ENCODE data around the gene COX7B2.
A peak's percentile ranks its signal among the peaks of the same experiment; 100 is the strongest.

The COX7B2 gene

DNA sequence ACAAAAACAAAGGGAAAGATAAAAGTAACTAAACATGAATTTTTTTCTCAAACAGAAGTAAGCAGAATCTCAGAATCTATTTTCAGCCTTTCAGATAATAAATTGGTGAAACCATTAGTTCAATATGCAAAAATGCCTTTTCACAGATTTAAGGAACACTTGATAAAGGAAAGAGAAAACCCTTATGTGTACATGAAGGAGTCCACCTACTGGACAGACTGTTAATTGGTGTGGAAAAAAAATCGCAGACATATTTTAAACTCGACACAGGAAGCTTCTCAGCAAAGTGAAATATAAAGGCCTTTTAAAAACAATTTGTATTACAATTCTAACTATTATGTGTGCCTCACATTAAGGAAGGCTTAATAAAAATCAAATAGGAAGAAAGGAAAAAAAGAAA is 22.3 kb downstream of the COX7B2 start:
- no peak for DNase-seq

DNA sequence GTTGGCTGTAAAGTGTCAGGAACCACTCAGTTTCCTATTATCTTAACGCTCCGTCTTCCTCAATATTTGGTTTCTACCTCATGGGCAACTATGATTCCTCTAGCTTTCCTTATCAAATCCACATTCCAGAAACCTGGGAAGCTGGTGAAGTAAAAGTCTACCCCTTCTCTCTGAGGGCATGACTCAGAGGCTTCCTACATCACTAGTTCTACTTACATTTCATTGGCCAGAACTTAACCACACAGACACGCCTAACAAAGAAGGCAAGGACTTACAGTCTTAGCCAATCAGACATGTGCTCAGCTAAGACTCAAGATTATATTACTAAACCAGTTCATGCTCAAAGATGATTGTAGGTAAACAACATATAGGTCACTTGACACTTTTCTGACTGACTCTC is 30.4 kb downstream of the COX7B2 start:
- no peak for DNase-seq

DNA sequence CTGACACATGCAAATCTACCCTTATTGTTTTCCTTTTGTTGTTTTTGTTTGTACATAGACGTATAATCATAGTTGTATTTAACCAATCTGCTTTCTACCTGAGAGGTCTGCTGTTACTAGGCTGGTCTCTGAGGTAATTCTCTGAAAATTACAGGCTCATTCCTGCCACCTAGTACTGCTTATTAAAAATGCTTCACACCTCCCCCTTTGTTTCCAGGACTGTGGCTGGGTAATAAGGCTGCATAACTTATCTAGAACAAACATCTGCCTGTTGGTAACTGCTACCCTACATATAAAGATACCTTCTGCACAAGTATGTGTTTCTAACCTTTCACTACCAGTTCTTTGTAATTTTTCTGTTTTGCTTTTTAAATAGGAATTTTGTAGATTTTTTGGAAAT is 34.2 kb downstream of the COX7B2 start:
- no peak for DNase-seq

DNA sequence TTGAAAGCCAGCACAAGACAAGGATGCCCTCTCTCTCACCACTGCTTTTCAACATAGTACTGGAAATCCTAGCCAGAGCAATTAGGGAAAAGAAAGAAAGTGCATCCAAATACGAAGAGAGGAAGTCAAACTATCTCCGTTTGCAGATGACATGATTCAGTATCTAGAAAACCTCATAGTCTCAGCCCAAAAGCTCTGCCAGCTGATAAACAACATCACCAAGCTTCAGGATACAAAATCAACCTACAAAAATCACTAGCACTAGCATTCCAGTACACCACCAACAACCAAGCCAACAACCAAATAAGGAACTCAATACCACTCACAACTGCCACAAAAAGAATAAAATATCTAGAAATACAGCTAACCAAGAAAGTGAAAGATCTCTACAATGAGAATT is 38.6 kb downstream of the COX7B2 start:
- no peak for DNase-seq

DNA sequence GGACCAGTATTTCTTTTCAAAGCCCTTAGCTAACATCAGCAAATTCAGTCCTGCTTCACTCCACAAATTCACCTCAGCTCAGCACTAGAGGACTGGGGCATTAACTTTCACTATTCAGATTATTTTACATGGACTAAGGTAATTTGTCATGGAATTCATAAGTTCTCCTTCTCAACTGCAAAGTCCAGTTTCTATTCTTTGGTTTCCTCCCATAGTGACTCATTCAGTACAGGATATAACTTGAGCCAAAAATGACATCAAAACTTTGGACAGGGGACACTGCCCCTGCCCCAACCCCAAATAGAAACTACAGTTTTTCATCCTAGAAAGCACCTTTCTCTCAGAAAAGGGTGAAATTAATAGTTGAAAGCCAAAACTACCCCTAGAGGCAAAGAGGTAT is 52.7 kb downstream of the COX7B2 start:
- DNase-seq = no peak

DNA sequence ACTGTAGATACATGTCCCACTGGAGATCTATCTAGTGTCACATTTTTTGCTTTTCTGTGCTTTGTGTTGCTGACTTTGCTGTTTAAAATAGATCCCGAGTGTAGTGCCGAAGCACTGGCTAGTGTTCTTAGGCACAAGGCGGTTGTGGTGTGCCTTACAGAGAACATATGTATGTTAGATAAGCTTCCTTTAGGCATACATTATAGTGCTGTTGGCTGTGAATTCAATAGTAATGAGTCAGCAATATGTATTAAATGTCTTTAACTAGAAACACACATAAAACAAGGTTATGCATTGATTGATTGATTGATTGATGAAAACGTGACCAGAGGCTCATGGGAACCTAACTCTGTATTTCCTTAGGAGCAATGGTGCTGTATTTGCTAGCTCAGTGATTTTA is 56.2 kb downstream of the COX7B2 start:
- no peak for DNase-seq

DNA sequence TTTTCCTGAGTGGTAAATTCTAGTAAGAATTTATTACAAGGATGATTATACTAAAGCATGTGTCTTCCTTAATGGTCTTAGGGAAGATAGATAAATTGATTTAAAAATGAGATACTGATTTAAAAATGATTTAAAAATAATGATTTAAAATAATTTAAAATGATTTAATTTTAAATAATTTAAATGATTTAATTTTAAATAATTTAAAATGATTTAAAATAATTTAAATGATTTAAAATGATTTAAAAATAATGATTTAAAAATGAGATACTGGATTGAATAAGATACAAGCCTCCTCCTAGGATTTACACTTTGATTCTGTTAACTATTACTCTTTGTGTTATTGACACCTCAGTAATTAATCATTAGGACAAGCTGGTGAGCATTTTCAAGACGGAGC is 59.0 kb downstream of the COX7B2 start:
- no peak for DNase-seq

DNA sequence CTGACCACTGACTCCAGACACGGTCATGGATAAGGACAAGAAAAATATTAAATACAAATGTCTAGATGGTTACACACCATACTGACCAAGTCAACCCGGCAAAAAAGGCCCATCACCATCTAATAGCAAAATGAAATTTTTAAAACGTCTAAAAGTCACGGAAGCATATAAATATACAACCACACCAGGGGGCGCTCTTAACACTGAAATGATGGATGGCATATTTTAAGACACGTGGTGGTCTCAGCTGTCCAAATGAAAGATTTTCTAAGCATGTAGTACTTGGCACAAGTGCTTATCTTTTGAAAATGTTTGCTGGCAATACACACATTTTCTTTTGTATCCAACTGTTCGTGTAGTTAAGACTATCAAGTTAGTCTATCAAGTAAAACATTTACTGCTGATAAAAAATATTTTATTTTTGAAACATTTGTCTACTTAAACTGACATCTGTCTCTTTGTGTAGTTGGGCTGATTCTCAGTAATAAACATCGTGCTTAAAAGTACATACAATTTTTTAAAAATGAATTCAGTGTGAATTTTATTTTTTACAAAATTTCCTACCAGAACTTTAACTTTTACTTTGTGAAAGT is 64.6 kb downstream of the COX7B2 start:
- peak; percentile 49 for DNase-seq

DNA sequence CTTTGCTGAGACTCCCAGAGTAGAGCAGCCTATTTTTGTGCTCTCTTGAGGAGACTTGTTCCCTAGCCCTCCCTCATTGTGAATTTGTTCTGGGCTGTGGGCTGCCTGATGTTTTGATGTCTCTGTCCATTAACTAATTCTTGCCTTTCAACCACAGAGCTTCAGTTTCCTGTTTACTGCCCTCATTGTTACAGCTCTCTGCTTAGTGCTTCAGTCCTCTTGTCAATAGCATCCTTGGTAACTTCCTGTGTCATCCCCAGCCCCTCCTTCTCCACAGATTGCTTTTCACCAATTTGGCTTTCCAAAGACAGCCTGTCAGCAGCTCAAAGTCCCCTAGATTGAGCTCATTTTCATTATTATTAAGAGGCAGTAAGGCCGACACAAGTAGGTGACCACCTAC is 69.9 kb downstream of the COX7B2 start:
- DNase-seq = no peak

DNA sequence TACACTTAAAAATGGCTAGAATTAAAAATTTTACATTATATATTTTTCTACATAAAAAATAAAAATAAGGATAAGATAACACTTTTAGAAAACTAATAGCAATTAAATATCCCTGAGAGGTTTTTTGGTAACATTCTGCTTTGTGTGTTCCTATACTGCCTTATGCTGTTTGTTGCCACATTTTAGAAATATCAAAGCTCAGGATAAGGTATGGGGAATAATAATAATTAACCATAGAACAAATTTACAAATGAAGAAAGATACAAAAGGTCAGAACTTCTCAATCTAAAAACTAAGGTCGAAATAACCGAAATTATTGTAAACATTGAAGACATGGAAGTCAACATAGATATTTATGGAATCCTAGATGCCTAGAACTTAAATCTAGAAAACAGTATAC is 71.4 kb downstream of the COX7B2 start:
- DNase-seq = no peak

DNA sequence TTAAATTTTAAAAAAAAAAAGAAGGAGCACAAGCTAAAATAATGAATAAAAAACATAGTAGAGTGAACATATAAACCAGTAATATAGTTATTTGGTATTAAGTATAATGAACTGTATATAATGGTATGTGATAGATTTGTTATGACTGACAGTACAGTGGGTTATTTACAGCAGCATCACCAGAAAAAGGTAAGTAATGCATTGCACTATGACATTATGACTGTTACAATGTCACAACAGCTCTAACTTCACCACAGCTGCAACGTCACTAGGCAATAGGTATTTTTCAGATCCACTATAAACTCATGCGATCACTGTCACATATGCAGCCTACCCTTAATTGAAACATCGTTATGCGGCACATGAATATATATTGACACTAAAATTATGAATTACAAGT is 72.5 kb downstream of the COX7B2 start:
- no peak for DNase-seq

DNA sequence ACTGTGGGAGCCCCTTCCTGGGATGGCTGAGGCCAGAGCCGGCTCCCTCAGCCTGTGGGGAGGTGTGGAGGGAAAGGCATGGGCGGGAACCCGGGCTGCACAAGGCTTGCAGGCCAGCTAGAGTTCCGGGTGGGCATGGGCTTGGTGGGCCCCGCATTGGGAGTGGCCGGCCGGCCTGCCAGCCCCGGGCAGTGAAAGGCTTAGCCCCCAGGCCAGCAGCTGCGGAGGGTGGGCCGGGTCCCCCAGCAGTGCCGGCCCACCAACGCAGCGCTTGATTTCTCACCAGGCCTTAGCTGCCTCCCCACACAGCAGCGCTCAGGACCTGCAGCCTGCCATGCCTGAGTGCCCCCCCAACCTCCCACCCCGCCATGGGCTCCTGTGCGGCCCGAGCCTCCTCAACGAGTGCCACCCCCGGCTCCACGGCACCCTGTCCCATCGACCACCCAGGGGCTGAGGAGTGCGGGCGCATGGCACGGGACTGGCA is 78.0 kb downstream of the COX7B2 start:
- no peak for DNase-seq

DNA sequence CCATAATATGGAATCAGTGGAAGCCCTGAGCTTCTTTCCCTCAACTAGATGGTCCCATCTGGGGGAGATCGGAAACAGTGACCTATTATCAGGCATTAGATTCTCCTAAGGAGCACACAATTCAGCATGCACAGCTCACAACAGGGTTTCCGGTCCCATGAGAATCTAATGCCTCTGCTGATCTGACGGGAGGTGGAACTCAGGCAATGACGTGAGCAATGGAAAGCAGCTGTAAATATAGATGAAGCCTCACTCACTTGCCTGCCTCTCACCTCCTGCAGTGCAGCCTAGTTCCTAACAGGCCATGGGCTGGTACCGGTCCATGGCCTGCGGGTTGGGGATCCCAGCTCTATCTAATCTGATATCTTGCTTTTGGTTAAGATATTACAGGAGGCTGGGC is 88.9 kb downstream of the COX7B2 start:
- DNase-seq = no peak

DNA sequence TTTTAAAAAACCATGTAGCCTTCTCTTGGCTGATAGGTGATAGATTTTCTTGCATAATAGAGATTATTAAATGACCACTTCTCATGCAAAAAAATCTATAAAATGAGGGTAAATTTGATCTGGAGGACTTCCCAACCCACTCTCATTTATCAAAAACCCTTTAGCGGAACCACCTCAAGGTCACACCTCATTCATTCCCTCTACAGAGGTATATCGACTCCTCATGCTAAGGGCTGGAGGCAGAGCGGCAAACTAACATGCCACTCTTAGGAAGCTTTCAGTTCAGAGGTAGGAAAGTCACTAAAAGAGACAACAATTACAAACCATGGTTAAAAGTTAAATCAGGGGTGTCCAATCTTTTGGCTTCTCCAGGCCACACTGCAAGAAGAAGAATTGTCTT is 90.0 kb downstream of the COX7B2 start:
- no peak for DNase-seq

DNA sequence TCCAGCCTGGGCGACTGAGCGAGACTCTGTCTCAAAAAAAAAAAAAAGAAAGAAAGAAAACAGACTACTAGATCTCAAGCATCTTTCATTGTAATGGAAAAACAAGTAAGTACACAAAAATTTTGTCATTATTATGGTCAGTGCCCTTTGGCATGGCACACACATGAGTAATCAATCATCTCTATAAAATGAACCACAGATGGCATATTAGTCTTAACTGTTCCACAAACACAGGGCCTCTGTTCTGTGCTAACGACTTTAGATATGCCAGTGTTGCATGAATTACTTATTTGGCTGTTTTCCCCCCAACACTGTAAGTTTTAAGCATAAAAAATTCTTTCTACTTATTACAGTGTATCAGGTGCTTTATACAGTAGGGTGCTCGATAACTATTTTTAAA is 90.4 kb downstream of the COX7B2 start:
- DNase-seq = no peak

DNA sequence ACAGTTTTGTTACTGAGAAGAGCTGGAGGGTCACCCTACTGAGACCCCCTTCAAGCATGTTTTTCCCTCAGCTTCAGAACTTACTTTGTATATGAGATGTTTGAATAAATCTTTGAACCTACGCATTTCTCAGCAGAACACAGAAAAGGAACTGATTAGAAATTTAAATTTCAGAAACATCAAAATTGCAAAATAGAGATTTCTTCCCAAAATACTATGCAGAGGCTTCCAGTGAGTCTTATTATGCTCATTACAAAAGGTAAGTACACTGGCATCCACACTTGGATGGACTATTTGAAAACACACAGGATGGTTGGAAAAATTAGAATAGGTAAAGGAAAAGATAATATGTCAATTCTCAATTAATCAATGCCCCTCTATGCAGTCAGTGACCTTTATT is 91.2 kb downstream of the COX7B2 start:
- DNase-seq = no peak

DNA sequence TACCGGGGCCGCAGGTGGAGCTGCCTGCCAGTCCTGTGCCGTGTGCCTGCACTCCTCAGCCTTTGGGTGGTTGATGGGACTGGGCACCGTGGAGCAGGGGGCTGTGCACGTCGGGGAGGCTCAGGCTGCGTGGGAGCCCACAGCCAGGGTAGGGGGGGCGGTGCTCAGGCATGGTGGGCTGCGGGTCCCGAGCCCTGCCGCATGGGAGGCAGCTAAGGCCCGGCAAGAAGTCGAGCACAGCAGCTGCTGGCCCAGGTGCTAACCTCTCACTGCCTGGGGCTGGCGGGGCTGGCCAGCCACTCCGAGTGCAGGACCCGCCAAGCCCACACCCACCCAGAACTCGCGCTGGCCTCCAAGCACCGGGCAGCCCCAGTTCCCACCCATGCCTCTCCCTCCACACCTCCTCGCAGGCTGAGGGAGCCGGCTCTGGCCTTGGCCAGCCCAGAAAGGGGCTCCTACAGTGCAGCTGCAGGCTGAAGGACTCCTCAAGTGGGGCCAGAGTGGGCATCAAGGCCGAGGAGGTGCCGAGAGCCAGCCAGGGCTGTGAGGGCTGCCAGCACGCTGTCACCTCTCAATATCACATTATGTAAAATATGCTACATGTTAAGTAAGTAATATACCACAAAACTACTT is 104.1 kb downstream of the COX7B2 start:
- DNase-seq = no peak

DNA sequence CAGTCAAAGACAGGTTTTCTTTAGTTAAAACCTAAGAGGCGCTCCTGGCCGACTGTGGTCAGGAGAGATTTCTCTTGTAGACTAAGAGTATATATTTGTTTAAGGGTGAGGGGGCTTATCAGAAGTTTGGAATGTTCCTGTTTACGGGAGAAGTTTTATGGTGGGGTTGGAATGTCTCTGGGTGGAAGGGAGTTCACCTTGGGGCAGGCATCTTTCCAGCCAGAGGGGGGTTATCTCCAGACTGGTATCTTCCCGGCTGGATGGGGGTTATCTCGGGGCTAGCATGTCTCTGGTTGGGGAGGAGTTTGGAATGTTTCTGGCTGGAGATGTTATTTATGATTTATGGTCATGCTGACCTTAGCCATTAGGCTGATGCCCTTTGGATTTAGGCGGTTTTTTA is 116.0 kb downstream of the COX7B2 start:
- DNase-seq = no peak

DNA sequence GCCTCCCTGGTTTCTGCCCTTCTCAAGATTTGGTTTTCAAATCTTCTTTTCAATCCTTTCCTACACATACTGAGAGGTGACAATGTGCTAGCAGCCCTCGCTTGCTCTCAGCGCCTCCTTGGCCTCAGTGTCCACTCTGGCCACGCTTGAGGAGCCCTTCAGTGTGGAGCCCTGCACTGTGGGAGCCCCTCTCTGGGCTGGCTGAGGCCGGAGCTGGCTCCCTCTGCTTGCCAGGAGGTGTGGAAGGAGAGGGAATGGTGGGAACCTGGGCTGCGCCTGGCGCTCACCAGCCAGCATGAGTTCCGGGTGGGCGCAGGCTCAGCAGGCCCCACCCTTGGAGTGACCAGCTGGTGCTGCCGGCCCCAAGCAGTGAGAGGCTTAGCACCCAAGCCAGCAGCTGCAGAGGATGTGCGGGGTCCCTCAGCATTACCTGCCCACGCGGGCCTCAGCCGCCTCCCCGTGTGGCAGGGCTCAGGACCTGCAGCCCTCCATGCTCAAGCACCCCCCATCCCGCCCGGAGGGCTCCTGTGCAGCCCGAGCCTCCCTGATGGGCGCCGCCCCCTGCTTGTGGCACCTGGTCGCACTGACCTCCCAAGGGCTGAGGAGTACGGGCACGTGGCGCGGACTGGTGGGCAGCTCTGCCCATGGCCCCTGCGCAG is 127.5 kb downstream of the COX7B2 start:
- DNase-seq = no peak

DNA sequence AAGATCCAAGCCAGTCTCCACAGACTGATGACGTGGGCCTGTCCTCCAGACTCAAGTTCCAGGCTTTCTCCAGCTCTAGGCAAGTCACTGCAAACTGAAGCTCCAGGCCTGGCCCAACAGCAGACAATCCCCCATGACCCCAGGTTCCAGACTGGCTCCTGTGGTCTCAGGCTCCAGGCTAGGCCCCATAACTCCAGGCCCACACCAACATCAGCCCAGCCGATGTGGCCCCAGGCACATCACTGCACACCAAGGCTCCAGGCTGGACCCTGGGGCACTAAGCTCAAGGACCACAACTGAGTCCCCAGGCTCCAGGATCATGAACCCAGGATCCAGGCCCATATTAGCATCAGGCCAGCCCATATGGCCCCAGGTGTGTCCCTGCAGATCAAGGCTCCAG is 143.6 kb downstream of the COX7B2 start:
- no peak for DNase-seq

DNA sequence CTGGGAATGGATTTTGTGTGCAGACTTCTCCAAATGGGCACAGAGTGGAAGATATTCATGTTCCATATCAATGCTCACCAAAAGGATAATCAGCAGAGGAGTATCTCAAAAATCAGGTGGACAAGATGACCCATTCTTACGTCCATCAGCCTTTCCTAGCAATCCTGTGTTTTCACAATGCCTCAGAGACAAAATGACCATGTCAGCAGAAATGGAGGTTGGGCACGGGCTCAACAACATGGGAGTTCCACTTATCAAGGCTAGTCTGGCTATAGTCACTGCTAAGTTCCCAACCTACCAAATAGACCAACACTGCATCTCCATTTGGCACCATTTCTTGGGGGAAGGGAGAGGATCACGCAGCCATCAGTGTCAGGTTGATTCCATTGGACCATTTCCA is 179.0 kb downstream of the COX7B2 start:
- no peak for DNase-seq

DNA sequence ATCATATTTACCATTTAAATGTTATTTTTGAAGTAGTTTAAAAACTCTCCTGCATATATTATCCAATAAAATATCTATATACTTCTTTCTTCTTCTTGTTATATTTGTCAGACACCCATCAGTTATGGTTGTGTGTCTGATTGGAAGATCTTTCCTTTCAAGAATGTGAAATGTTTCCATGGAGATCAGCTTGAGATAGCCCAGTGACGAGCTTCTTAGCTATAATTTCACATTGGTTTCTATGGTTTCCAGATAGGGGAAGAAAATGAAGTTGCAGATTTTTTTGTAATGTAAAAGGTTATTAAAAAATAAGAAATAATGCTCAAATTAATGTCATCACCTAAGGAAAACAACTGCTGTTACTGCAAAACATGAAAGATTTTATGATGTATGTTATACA is 189.0 kb downstream of the COX7B2 start:
- no peak for DNase-seq

DNA sequence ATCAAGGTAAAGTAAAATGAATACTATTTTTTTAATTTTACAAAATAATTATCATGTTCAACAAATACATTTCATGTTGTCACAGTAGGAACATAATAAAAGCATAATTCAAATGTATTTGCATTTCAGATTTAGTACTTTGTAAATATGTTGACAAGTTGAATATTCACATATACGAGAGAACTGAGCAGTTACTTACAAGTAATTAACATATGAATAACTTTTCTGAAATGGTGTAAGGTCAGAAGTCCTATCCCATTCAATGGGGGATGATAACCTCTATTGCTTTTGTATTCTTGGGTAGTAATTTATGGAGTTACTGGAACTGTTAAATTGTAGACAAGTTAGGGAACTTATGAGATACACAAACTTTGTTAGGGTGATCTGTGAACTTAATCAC is 191.1 kb downstream of the COX7B2 start:
- no peak for DNase-seq

DNA sequence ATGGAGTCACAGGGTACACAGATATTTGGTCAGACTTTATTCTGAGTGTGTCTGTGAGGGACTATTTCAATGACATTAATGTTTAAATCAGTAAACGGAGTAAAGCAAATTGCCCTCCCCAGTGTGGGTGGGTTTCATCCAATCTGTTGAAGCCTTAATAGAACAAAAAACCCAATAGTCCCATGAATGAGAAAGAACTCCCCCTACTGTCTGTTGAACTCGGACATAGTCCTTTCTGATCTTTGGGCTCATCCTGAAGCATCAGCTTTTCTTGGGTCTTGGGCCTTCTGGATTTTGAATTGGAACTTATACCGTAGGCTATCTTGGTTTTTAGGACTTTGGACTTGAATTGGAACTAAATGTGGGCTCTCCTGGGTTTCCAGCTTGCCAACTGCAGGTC is 193.6 kb downstream of the COX7B2 start:
- DNase-seq = no peak

DNA sequence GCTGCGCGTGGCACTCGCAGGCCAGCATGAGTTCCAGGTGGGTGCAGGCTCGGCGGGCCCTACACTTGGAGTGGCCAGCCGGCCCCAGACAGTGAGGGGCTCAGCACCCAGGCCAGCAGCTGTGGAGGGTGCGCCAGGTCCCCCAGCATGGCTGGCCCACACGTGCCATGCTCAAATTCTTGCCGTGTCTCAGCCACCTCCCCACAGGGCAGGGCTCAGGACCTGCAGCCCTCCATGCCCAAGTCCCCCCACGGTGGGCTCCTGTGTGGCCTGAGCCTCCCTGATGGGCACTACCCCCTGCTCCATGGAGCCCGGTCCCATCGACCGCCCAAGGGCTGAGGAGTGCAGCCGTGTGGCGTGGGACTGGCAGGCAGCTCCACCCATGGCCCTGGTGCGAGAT is 210.2 kb downstream of the COX7B2 start:
- DNase-seq = no peak
